Measurements from ENCODE around the gene MAP2K3.

Gene MAP2K3

DNA sequence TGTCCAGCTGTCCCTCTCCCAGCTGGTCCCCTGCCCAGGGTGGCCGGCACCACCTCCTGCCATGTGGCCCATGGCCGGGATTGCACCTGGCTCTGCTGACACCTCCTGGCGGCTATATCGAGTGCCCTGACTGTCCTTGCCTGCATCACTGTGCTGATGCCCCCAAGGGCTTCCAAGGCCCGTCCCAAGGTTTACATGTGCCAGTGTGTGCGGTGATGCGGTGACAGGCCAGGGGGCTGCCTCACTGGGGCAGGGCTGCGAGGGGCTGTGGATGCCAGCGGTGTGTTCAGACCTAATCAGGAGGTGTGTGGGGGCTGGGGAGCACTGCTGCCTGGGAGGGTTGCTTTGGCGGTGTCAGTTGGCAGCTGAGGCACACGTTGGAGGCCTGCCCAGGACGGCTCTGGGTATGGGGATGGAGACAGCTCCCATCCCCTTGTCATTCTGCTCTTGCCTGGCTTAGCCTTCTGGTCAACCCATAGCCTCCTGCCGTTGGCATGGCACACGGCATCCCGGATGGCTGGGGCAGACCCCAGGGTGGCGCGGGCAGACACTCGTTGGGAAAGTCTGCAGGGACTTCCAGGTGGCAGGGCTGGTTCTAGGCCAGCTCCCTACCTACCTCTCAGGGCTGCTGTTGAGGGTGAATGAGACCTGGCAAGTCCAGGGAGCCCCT is 5.5 kb downstream of the MAP2K3 start:
- Histone ChIP-seq H3K4me2 (no peak overlapping the region), H3K27me3 (ENCODE audit: insufficient read depth, low read depth) (no peaks in the 10 kb centered on the region), H3K9ac (no peak overlapping the region), H3K4me1 (ENCODE audit: low read depth, poor library complexity, severe bottlenecking) (peaks cover 20% of the 10 kb centered on the region), H3K27ac (no peak overlapping the region), H4K20me1 (ENCODE audit: insufficient read depth) (no peaks in the 10 kb centered on the region), H3K36me3 (ENCODE audit: insufficient read depth) (no peaks in the 10 kb centered on the region), H3K79me2 (ENCODE audit: insufficient read depth, low read depth) (peaks cover 76% of the 10 kb centered on the region), H2AFZ (ENCODE audit: low read depth) (no peak overlapping the region), H3K4me3 (IDR thresholded peaks at IDR 0.05; ENCODE audit: insufficient read depth, low read depth, low read length) (no peak overlapping the region)
- TF ChIP-seq, protein P1, sequence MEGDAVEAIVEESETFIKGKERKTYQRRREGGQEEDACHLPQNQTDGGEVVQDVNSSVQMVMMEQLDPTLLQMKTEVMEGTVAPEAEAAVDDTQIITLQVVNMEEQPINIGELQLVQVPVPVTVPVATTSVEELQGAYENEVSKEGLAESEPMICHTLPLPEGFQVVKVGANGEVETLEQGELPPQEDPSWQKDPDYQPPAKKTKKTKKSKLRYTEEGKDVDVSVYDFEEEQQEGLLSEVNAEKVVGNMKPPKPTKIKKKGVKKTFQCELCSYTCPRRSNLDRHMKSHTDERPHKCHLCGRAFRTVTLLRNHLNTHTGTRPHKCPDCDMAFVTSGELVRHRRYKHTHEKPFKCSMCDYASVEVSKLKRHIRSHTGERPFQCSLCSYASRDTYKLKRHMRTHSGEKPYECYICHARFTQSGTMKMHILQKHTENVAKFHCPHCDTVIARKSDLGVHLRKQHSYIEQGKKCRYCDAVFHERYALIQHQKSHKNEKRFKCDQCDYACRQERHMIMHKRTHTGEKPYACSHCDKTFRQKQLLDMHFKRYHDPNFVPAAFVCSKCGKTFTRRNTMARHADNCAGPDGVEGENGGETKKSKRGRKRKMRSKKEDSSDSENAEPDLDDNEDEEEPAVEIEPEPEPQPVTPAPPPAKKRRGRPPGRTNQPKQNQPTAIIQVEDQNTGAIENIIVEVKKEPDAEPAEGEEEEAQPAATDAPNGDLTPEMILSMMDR (conservative IDR thresholded peaks at IDR 0.05; ENCODE audit: low read depth, low read length): no peak

DNA sequence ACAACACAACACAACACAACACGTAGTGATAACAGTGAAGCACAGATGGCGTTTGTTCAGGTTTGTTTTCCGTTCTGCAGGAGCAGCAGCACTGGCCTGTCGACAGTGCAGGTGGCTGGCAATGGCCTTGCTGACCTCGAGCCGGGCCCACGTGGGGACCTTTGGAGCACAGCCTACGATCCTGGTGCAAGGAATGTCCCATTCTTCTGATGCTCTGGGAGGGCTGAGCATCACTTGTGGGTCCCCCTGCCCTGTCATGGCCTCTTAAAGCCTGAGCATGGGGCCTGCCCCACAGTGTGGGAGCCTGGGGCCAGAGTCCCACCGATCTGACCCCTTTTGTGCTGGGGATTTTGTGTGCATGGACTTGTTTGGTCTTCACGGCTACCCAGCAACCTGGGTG is 6.8 kb downstream of the MAP2K3 start:
- Histone ChIP-seq H3K4me3 (IDR thresholded peaks at IDR 0.05; ENCODE audit: insufficient read depth, low read depth, low read length) (no peak overlapping the region), H3K9ac (no peak overlapping the region), H3K4me1 (ENCODE audit: low read depth, poor library complexity, severe bottlenecking) (peaks cover 20% of the 10 kb centered on the region), H3K27ac (no peak overlapping the region), H2AFZ (ENCODE audit: low read depth) (no peak overlapping the region), H3K79me2 (ENCODE audit: insufficient read depth, low read depth) (peaks cover 62% of the 10 kb centered on the region), H4K20me1 (ENCODE audit: insufficient read depth) (no peaks in the 10 kb centered on the region), H3K4me2 (no peak overlapping the region), H3K36me3 (ENCODE audit: insufficient read depth) (no peaks in the 10 kb centered on the region), H3K27me3 (ENCODE audit: insufficient read depth, low read depth) (no peaks in the 10 kb centered on the region)
- TF ChIP-seq, protein P1 (conservative IDR thresholded peaks at IDR 0.05; ENCODE audit: low read depth, low read length): no peak

DNA sequence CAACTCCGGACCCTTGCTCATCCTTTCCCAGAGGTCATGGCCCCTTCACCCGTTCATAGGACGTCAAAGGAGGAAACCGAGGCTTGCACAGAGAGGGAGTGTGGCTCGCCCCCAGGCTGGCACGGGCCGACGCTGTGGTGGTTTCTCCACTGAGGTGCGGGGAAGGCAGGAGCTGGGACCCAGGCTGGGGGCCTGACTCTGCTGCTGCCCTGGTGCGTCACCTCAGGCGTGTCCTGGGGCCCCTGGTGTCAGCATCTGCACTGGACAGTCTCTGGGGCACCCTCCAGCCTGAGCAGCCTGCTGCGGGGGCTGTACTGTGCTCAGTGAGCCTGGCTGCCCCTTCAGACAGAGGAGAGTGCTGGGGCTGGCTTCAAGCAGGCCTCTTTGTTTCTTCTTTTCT is 7.4 kb downstream of the MAP2K3 start:
- H3K36me3 ChIP-seq (ENCODE audit: insufficient read depth): no peaks in the 10 kb centered on the region
- no peaks in the 10 kb centered on the region for H3K27me3 ChIP-seq (ENCODE audit: insufficient read depth, low read depth)
- H3K79me2 ChIP-seq (ENCODE audit: insufficient read depth, low read depth): peaks cover 57% of the 10 kb centered on the region
- peaks cover 16% of the 10 kb centered on the region for H3K4me1 ChIP-seq (ENCODE audit: low read depth, poor library complexity, severe bottlenecking)
- H2AFZ ChIP-seq (ENCODE audit: low read depth): no peak overlapping the region
- H3K4me3 ChIP-seq (IDR thresholded peaks at IDR 0.05; ENCODE audit: insufficient read depth, low read depth, low read length): no peak overlapping the region
- no peaks in the 10 kb centered on the region for H4K20me1 ChIP-seq (ENCODE audit: insufficient read depth)
- no peak overlapping the region for H3K9ac ChIP-seq
- H3K27ac ChIP-seq: no peak overlapping the region
- TF ChIP-seq, protein P1 (conservative IDR thresholded peaks at IDR 0.05; ENCODE audit: low read depth, low read length): no peak
- no peak overlapping the region for H3K4me2 ChIP-seq

DNA sequence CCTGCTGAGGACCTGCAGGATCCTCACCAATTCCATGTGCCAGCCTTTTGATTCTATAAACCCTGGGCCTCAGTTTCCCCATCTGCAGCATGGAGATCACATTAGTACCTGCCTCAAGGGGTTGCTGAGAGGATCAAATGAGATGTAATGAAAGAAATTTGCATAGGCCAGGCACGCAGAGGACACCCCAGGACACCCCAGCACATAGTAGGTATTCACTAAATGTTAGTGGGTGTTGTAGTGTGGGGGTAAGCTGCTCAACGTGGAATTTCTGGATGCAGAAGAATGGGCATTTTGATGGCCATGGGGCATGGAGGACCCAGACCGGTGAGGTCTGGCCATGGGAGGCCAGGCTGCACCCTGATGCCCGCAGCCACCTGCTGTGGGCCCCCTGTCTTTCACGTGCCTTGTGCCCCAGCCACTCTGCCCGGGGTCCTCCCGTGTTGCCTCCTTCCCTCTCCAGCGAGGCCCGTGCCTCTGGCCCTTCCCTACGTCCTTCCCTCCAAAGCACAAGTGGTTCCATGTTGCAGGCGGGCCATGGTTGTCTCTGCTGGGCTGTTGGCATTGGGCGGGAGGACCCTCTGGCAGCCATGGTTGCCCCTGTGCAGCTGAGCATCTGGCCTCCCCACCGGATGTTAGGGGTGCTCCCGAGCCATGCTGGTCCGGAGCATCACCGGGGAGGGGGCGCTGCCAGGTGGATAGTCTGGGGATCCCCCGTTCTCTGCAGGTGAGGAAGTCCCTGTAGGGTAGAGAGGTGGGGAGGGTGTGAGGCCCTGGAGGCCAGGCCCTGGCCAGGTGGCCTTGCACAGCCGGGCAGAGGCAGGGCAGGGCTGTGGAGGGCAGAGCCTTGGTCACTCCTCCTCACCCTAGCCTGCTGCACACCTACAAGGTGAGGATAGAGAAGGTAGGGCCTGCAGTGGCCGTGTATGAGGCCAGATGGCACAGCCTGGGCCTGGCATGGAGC is 8.6 kb downstream of the MAP2K3 start:
- Histone ChIP-seq H3K27me3 (ENCODE audit: insufficient read depth, low read depth) (no peaks in the 10 kb centered on the region), H3K4me2 (no peak overlapping the region), H3K79me2 (ENCODE audit: insufficient read depth, low read depth) (peaks cover 44% of the 10 kb centered on the region), H3K9ac (no peak overlapping the region), H2AFZ (ENCODE audit: low read depth) (no peak overlapping the region), H3K4me3 (IDR thresholded peaks at IDR 0.05; ENCODE audit: insufficient read depth, low read depth, low read length) (no peak overlapping the region), H3K27ac (no peak overlapping the region), H3K36me3 (ENCODE audit: insufficient read depth) (no peaks in the 10 kb centered on the region), H4K20me1 (ENCODE audit: insufficient read depth) (no peaks in the 10 kb centered on the region), H3K4me1 (ENCODE audit: low read depth, poor library complexity, severe bottlenecking) (peaks cover 9% of the 10 kb centered on the region)
- TF ChIP-seq, protein P1 (conservative IDR thresholded peaks at IDR 0.05; ENCODE audit: low read depth, low read length): no peak

Measured in KMS-11 (cell line).